ENCODE results near the gene DROSHA.

The DROSHA gene

DNA sequence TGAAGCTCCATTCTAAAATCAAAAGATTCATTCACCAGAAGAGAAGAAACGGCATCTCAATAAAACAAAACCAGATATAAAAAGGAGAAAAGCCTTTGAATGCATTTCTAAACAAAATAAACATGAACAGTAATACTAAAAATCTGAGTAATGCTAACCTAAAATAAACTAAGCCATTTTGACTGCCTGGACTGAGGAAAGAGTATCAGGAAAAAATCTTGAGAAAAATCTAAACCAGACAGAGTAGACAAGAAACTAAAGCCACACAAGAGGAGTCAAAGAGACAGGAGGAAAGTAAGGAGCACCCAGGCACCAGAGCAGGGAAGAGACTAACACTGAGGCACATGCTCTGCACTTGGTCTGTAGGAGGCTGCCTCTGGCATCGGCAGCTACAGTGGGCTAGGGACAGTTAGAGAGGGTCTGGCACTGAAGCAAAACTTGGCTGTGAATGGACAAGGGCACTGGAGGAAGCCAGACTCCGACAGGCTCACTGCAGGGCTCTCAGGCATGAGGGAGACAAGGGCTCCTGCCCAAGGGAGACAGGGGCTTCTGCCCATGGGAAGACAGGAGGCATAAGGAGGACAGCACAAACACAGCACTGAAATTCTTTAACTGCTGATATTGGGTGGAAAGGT lies 50.2 kb downstream of the DROSHA start:
- no peak for TF ChIP-seq CTCF (conservative IDR thresholded peaks at IDR 0.05; ENCODE audit: low read depth, low read length)
- DNase-seq (ENCODE audit: low read depth), result no peak
- H3K4me3 ChIP-seq (ENCODE audit: low read length), result no peak overlapping the region

DNA sequence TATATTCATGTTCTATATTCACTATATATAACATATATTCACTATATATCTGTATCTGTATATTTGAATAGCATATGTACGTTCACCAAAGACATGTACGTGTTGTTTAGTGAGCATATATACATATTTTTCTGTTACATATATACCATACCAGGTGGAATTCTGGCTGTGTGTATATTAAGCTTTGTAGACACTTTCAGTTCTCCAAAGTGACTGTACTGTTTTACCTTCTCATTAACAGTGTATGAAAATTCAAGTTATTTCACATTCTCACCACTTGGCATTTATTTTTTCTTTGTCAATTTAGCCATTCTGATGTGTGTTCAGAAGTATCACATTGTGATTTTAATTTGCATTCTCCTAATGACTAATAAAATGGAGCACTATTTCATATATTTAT lies 52.2 kb downstream of the DROSHA start:
- no peak overlapping the region for H3K4me3 ChIP-seq (ENCODE audit: low read length)
- no peak for TF ChIP-seq CTCF (conservative IDR thresholded peaks at IDR 0.05; ENCODE audit: low read depth, low read length)
- DNase-seq (ENCODE audit: low read depth), result no peak

DNA sequence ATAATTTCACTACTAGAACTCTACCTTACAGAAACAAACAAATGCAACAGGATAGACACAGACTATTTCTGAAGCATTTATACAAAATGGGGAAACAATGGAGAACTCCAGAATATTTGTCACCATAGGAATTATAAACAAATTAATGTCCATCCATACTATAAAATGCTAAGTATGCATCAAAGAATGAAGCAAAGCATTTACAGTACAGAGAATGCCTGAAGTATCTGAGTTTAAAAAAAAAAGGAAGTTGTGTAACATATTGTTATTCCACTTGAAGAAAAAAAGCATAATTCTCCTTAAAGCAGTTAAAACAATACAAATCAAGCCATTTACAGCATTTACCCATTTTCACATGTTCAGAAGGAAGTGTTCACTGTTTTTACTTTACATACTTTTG lies 53.0 kb downstream of the DROSHA start:
- no peak for DNase-seq (ENCODE audit: low read depth)
- no peak overlapping the region for H3K4me3 ChIP-seq (ENCODE audit: low read length)
- no peak for TF ChIP-seq CTCF (conservative IDR thresholded peaks at IDR 0.05; ENCODE audit: low read depth, low read length)

DNA sequence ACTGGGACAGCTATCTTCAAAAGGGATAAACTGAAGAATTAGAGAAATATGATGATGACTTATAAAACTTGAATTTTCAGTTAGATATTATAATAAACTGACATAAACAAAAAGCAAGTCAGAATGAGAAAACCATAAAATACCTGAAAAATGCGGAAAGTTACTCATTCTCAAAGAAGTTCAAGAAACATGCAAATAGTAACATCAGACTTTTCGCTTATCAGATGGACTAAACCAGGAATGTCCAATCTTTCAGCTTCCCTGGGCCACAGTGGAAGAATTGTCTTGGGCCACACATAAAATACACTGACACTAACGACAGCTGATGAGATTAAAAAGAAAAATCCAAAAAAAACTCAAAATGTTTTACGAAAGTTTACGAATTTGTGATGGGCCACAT lies 53.9 kb downstream of the DROSHA start:
- no peak for TF ChIP-seq CTCF (conservative IDR thresholded peaks at IDR 0.05; ENCODE audit: low read depth, low read length)
- no peak overlapping the region for H3K4me3 ChIP-seq (ENCODE audit: low read length)
- no peak for DNase-seq (ENCODE audit: low read depth)

GRCh38 chr5:31477516-31477915 lies 54.4 kb downstream of the DROSHA start:
- no peak overlapping the region for H3K4me3 ChIP-seq (ENCODE audit: low read length)
- DNase-seq (ENCODE audit: low read depth), result no peak
- TF ChIP-seq CTCF (conservative IDR thresholded peaks at IDR 0.05; ENCODE audit: low read depth, low read length), result no peak

GRCh38 chr5:31476738-31477141 lies 55.2 kb downstream of the DROSHA start:
- no peak for TF ChIP-seq CTCF (conservative IDR thresholded peaks at IDR 0.05; ENCODE audit: low read depth, low read length)
- DNase-seq (ENCODE audit: low read depth), result no peak
- H3K4me3 ChIP-seq (ENCODE audit: low read length), result no peak overlapping the region

DNA sequence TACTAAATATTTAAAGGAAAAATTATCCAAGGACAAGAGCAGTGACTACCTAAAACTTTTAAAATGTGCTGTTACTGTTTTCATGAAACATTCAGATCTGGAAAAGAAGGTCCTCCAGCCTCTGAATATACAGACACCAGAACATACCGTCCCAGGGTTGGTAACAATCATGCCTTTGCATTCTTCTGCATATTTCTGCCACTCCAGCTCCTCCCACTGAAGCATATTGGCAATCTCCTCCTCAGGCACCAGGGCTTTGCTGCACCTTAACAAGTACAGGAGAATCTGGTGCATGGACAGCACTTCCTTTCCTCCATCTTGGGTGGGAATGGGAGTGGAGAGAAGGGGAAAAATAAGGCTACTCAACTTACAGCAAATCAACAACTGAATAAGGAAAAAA lies 60.0 kb downstream of the DROSHA start:
- no peak overlapping the region for H3K4me3 ChIP-seq (ENCODE audit: low read length)
- TF ChIP-seq CTCF (conservative IDR thresholded peaks at IDR 0.05; ENCODE audit: low read depth, low read length), result no peak
- DNase-seq (ENCODE audit: low read depth), result no peak

Data from retinal pigment epithelial cell (primary cell).